GM12878 (cell line): ENCODE data around the gene RAD51B. TPM values are rescaled to one million over a fixed set of nuclear protein-coding genes. Genes with fewer than 3 reads are reported as not detected.

ENCODE experiments used
- CBX5 ChIP-seq: sonication (generic); IDR thresholded peaks from 2 replicates; pipeline ENCODE4 v1.6.1; 2016; ENCODE audit warnings: low read depth, moderate library complexity, mild to moderate bottlenecking, inconsistent platforms
- CEBPB ChIP-seq, 2 experiments: fragments of 150-350 bp in 1 of 2; IDR thresholded peaks; 2 replicates each; pipeline ENCODE4 v1.6.1; 2012 to 2014; ENCODE audit warnings: low read depth in 2 of 2, low read length in 2 of 2, borderline replicate concordance in 1 of 2, inconsistent platforms in 1 of 2
- CHD1 ChIP-seq: IDR thresholded peaks from 2 replicates; pipeline ENCODE4 v1.6.1; 2012; ENCODE audit warnings: low read depth, low read length, improper control_type of control experiment
- ESRRA ChIP-seq: IDR thresholded peaks from 2 replicates; pipeline ENCODE4 v1.6.1; 2012; ENCODE audit warnings: mild to moderate bottlenecking, low read length, improper control_type of control experiment
- GABPA ChIP-seq: IDR thresholded peaks from 2 replicates; pipeline ENCODE4 v1.6.1; 2014; ENCODE audit warnings: antibody characterized with exemption, low read depth, mild to moderate bottlenecking, inconsistent platforms
- IRF4 ChIP-seq: IDR thresholded peaks from 2 replicates; pipeline ENCODE4 v1.6.1; 2011; ENCODE audit warnings: low read depth, low read length
- MTA3 ChIP-seq: IDR thresholded peaks from 2 replicates; pipeline ENCODE4 v1.6.1; 2012; ENCODE audit warnings: low read length, inconsistent platforms, borderline replicate concordance
- MXI1 ChIP-seq: fragments of 150-350 bp; IDR thresholded peaks from 2 replicates; pipeline ENCODE4 v1.6.1; 2011; ENCODE audit warnings: low read depth, mild to moderate bottlenecking, inconsistent platforms, low read length, improper control_type of control experiment
- MYB ChIP-seq: fragments of 150-350 bp; IDR thresholded peaks from 2 replicates; pipeline ENCODE4 v1.6.1; 2014; ENCODE audit warnings: mild to moderate bottlenecking, low read depth, low read length, borderline replicate concordance
- NFYA ChIP-seq: IDR thresholded peaks from 2 replicates; pipeline ENCODE4 v1.6.1; 2011; ENCODE audit warnings: low read depth, mild to moderate bottlenecking, low read length, improper control_type of control experiment, borderline replicate concordance
- PAX5 ChIP-seq: IDR thresholded peaks from 2 replicates; pipeline ENCODE4 v1.6.1; 2011; ENCODE audit warnings: low read depth, low read length, borderline replicate concordance
- PAX8 ChIP-seq: fragments of 450-650 bp; IDR thresholded peaks from 2 replicates; pipeline ENCODE4 v1.6.1; 2017; ENCODE audit warnings: mild to moderate bottlenecking, moderate library complexity
- POU2F2 ChIP-seq: IDR thresholded peaks from 3 replicates; pipeline ENCODE4 v1.6.1; 2011; ENCODE audit warnings: low read depth, mild to moderate bottlenecking, low read length, borderline replicate concordance
- SP1 ChIP-seq: IDR thresholded peaks from one replicate; pipeline ENCODE4 v1.6.1; 2011; ENCODE audit warnings: low read depth, low read length
- SPI1 ChIP-seq: IDR thresholded peaks from 2 replicates; pipeline ENCODE4 v1.6.1; 2011; ENCODE audit warnings: low read depth, mild to moderate bottlenecking, low read length, moderate library complexity, borderline replicate concordance; ENCODE audit not compliant: insufficient read depth
- SUPT20H ChIP-seq: IDR thresholded peaks from 2 replicates; pipeline ENCODE4 v1.6.1; 2011; ENCODE audit warnings: low read depth, mild to moderate bottlenecking, low read length, moderate library complexity, borderline replicate concordance; ENCODE audit not compliant: control insufficient read depth
- SUZ12 ChIP-seq: fragments of 200-600 bp; sonication (generic); IDR thresholded peaks from one replicate; pipeline ENCODE4 v1.6.1; 2018; ENCODE audit warnings: antibody characterized with exemption, mild to moderate bottlenecking; ENCODE audit not compliant: unreplicated experiment
- ZNF207 ChIP-seq: fragments of 450-650 bp; IDR thresholded peaks from 2 replicates; pipeline ENCODE4 v1.6.1; 2014; ENCODE audit warnings: antibody characterized with exemption, mild to moderate bottlenecking, borderline replicate concordance
- polyA plus RNA-seq, 11 experiments: library from polyadenylated mRNA; depleted of rRNA in 4 of 11; unstranded in 6 of 11; stranded (reverse) in 5 of 11; fragments of >200 nt; fragmentation: Nextera tagmentation in 4 of 11; fragmentation: Illumina TruSeq in 1 of 11; extraction: Ambion mirVana in 4 of 11; extraction: Trizol in 1 of 11; gene quantifications; 1 replicate in 1 of 11; 2 replicates in 10 of 11; pipeline versions ENCODE4 v1.2.1 to v1.2.3, GENCODE V29; 2011 to 2016; ENCODE audit warnings: inconsistent platforms in 2 of 11, missing spikeins in 2 of 11, low read depth in 1 of 11
- total RNA-seq, 4 experiments: library from RNA; depleted of rRNA in 3 of 4; stranded (reverse); fragments of >200 nt in 3 of 4; fragmentation: Illumina TruSeq in 1 of 4; extraction: Trizol in 1 of 4; gene quantifications; 2 replicates each; pipeline versions ENCODE4 v1.2.1 to v1.2.3, GENCODE V29; 2013 to 2021
- TF ChIP-seq, protein P1 (sequence below): fragments of 450-650 bp; IDR thresholded peaks from 2 replicates; pipeline ENCODE4 v1.6.1; 2017; ENCODE audit warnings: mild to moderate bottlenecking, low read depth, inconsistent platforms; ENCODE audit not compliant: poor library complexity, severe bottlenecking
- TF ChIP-seq, protein P2 (sequence below): IDR thresholded peaks from 2 replicates; pipeline ENCODE4 v1.6.1; 2012; ENCODE audit warnings: low read length, inconsistent platforms
- TF ChIP-seq, protein P3 (sequence below): IDR thresholded peaks from 2 replicates; pipeline ENCODE4 v1.6.1; 2012; ENCODE audit warnings: low read depth, low read length, improper control_type of control experiment
- TF ChIP-seq, protein P4 (sequence below): fragments of 450-650 bp; conservative IDR thresholded peaks from 2 replicates; pipeline ENCODE4 v1.6.1; 2017; ENCODE audit warnings: mild to moderate bottlenecking, moderate library complexity

Gene RAD51B
- total and polyA plus RNA-seq, 10 of the 15 experiments (the other 5 are each of a cell fraction or from before 2014, with no cell fraction given), result 9.8 to 26.8 (median 21.3) TPM

DNA sequence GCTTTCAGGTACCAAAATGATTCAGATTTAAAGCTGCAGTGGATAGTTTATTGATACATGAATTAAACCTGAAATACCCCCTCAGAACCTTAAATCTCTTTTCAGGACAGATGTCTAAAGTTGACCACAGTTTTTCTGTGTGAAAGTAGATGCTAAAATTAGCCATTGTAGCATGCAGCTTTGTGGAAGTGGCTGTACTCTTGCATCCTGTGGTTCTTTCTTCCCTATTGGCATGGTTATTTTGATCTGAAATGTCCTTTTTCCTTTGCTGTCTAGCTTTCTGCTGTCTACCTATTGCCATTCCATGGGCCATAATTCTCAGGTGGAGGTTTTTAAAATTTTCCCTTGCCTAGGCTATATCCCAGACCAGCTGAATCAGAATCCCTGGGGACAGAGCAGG, 517.7 kb downstream of the RAD51B start (continued):
- TF ChIP-seq ZNF207 (no peak), SPI1 (0 out of 2 replicates have a peak, but pooled peaks have one; percentile 21), SUPT20H (no peak), CEBPB (IDR thresholded peaks at IDR 0.05; ENCODE audit: borderline replicate concordance in 1 of 2, low read depth in 2 of 2, low read length in 2 of 2) (no peak), POU2F2 (no peak), GABPA (no peak), SUZ12 (no peak), PAX8 (no peak), PAX5 (no peak), NFYA (no peak), MXI1 (no peak), CHD1 (no peak), IRF4 (no peak), ESRRA (no peak), CBX5 (no peak), SP1 (no peak), MTA3 (no peak), MYB (no peak)
- TF ChIP-seq, protein P1, sequence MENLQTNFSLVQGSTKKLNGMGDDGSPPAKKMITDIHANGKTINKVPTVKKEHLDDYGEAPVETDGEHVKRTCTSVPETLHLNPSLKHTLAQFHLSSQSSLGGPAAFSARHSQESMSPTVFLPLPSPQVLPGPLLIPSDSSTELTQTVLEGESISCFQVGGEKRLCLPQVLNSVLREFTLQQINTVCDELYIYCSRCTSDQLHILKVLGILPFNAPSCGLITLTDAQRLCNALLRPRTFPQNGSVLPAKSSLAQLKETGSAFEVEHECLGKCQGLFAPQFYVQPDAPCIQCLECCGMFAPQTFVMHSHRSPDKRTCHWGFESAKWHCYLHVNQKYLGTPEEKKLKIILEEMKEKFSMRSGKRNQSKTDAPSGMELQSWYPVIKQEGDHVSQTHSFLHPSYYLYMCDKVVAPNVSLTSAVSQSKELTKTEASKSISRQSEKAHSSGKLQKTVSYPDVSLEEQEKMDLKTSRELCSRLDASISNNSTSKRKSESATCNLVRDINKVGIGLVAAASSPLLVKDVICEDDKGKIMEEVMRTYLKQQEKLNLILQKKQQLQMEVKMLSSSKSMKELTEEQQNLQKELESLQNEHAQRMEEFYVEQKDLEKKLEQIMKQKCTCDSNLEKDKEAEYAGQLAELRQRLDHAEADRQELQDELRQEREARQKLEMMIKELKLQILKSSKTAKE, result no peak
- TF ChIP-seq, protein P2, sequence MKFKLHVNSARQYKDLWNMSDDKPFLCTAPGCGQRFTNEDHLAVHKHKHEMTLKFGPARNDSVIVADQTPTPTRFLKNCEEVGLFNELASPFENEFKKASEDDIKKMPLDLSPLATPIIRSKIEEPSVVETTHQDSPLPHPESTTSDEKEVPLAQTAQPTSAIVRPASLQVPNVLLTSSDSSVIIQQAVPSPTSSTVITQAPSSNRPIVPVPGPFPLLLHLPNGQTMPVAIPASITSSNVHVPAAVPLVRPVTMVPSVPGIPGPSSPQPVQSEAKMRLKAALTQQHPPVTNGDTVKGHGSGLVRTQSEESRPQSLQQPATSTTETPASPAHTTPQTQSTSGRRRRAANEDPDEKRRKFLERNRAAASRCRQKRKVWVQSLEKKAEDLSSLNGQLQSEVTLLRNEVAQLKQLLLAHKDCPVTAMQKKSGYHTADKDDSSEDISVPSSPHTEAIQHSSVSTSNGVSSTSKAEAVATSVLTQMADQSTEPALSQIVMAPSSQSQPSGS, result 0 out of 2 replicates have a peak, but pooled peaks have one; percentile 38
- TF ChIP-seq, protein P3, sequence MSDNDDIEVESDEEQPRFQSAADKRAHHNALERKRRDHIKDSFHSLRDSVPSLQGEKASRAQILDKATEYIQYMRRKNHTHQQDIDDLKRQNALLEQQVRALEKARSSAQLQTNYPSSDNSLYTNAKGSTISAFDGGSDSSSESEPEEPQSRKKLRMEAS, result no peak
- TF ChIP-seq, protein P4, sequence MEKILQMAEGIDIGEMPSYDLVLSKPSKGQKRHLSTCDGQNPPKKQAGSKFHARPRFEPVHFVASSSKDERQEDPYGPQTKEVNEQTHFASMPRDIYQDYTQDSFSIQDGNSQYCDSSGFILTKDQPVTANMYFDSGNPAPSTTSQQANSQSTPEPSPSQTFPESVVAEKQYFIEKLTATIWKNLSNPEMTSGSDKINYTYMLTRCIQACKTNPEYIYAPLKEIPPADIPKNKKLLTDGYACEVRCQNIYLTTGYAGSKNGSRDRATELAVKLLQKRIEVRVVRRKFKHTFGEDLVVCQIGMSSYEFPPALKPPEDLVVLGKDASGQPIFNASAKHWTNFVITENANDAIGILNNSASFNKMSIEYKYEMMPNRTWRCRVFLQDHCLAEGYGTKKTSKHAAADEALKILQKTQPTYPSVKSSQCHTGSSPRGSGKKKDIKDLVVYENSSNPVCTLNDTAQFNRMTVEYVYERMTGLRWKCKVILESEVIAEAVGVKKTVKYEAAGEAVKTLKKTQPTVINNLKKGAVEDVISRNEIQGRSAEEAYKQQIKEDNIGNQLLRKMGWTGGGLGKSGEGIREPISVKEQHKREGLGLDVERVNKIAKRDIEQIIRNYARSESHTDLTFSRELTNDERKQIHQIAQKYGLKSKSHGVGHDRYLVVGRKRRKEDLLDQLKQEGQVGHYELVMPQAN, result no peak
